Middle frontal gyrus (tissue), 1 donor: ENCODE data around the gene DSE.
"Not testable (repeated sequence)": the region's sequence is repeated elsewhere in the genome, so short reads cannot be mapped to it uniquely, and the experiment has no call there.

Experiments
- DNase-seq: peaks from one replicate; pipeline ENCODE4 v3.0.0-alpha.2; 2015; ENCODE audit warnings: low spot score; ENCODE audit errors: extremely low spot score

DSE gene

DNA sequence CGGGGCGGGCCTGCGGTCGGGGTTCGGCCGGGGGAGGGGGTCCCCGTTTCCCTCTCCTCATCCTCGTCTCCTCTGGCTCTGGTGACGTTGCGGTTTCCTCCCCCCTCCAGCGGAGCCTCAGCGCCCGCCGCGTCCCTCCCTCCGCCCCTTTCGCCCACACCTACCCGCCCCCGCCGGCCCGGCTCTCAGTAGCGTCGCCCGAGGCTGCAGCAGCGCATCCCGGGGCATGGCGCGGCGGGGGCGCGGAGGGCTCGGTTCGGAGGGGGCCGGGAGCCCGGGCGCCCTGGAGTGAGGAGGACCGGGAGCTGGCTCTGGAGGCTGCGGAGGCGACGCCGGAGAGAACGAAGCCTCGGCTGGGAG, at the start of gene DSE:
TSS of gene DSE (plus strand) at position 188 of the 360 bp plus-strand sequence. CDS start 28,304 bp downstream, outside the sequence.
- DNase-seq, result no peak

GRCh38 chr6:116321933-116322332, 48.8 kb upstream of the DSE start:
- DNase-seq, result not testable (repeated sequence)

DNA sequence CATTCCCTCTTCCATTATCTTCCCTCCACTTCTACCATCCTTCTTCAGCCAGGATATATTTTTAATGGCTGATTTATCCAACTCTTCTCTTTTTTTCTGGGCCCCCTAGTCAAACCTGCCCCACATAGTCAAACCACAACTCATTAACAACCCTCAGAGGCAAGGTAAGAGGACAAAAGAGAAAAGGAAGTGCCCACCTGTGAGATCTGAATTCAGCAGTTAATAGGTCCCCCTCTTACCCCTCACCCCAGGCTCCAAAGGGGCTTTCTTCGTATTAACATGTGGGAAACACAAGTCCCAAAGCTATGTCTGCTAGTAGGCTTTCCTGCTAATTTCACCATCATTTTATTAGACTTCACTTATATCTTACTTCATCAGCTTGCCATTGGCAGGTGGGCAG, 46.9 kb upstream of the DSE start:
- no peak for DNase-seq

DNA sequence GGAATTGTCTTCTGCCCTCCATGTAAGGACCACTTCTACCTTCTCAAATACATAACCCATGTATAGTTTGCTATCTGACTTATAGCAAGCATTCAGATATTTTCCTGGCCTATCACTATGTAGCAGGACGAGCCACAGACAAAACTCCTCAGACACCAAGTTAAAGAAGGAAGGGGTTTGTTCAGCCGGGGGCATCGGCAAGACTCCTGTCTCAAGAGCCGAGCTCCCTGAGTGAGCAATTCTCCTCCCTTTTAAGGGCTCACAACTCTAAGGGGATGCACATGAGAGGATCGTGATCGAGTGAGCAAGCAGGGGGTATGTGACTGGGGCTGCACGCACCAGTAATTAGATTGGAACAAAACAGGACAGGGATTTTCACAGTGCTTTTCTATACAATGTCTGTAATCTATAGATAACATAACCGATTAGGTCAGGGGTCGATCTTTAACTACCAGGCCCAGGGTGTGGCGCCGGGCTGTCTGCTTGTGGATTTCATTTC, 45.1 kb upstream of the DSE start:
- not testable (repeated sequence) for DNase-seq

DNA sequence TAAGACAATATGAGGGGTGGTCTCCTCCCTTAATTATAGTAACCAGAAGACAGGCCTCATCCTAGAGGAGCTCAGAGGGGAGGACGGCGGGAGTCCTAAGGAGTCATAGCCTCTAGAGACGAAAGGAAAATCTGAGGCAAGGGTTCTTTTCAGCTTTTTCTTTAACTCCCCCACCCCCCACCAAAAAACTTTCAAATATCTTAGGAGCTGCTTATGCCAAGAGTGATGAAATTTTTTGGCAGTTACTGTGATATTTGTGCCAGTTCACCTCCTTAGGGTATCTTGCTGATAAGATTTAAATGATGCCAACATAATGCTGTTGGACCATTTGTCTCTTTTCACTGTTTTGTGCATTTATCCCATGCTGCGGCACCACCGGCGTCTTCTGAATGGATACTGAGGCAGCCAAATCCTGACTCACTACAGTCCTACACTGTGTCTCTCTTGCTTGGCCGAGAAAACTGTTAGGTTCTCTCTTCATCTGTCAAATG, 44.5 kb upstream of the DSE start:
- DNase-seq, result no peak

GRCh38 chr6:116326996-116327395, 43.8 kb upstream of the DSE start:
- DNase-seq, result no peak

DNA sequence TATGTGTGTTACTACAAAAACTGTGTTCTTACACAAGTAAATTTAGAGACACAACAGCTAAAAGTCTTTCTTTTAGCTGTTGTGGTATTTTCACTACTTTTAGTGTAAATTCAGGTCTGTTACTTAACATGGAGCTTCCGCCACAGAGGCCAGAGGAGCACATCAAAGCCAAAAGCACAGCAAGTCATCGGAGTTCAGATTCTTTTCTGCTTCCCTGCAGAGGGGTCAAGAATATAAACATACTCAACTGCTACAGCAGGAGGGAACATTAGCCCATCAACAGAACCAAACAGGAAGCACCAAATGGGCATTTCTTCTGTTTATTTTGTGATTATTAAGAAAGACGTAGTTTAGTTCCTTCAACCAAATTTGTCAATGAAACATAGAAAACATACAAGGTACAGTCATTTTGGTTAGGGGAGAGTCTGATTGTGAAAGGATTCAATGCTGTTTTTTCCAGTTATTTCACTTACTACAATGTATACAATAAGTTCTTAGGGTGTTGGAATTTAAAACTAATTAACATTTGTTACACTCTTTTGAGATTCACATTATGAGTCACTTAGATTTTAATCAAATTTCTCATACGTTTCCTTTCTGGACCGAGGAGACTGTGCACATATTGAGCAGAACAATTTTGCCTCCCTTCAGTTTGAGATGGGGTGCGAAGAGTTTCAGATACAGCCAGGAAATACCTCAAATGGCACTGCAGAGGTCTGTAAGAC, 42.8 kb upstream of the DSE start:
- no peak for DNase-seq

DNA sequence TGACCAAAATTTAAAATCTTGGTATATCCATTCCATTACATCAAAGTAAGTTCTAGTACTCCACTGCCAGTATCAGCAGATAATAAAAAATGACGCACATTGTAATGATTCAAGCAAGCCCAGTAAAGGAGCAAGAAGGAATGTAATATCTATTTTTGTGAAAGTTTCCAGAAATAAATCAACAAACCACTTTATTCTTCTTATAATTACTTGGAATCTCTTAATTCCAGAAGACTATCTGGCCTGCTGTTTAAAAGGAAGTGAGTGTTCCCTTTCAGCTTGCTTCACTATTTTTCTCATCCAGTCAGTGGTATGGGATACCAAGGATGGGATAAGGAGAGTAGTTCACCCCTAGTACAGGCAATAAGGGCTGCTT, 42.2 kb upstream of the DSE start:
- DNase-seq, result no peak

- DNase-seq, result no peak
Measured at GRCh38 chr6:116329156-116329555, 41.6 kb upstream of the DSE start.

DNA sequence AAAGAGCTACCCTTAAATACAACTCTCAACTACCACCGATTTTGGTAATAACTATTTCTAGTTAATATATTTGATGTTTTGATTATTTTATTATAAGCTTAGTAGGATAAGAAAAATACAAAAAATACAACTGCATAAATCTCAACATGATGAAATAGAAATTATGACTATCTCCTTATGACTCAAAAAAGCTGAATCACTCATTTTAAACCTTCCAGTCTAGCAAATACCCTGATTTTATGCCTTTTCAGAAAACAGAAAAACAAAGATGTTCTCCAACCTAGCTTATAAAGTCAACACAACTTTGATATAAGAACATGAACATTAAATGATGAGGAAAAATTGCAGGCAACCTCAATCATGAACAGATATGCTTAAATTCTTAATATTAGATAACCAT, 40.2 kb upstream of the DSE start:
- no peak for DNase-seq

GRCh38 chr6:116332096-116332495, 38.7 kb upstream of the DSE start:
- DNase-seq, result no peak

- not testable (repeated sequence) for DNase-seq
Measured at GRCh38 chr6:116334638-116335409, 35.9 kb upstream of the DSE start.

- DNase-seq, result no peak
Measured at GRCh38 chr6:116335612-116336215, 35.0 kb upstream of the DSE start.

DNA sequence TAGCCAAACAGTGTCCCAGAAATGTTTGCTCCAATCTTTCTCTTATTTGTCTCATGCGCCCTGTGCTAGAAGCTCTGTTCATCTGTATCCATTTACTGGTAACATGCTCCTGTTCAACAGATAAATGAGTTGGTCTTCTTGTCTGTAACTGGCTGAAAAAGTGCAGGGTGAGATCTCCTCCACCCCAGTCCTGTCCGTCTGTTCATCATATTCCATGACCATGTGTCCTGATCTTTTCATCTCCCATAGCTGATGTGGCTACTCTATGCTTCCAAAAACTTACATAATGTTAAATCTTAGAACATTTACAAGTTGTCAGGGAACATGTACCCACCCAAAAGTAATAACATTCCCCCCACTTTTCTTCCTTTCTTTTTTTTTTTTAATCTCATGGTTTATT, 31.8 kb upstream of the DSE start:
- no peak for DNase-seq

DNA sequence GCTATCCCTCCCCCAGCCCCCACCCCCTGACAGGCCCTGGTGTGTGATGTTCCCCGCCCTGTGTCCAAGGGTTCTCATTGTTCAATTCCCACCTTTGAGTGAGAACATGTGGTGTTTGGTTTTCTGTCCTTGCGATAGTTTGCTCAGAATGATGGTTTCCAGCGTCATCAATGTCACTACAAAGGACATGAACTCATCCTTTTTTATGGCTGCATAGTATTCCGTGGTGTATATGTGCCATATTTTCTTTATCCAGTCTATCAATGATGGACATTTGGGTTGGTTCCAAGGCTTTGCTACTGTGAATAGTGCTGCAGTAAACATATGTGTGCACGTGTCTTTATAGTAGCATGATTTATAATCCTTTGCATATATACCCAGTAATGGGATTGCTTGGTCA, 30.1 kb upstream of the DSE start:
- DNase-seq, result not testable (repeated sequence)

DNA sequence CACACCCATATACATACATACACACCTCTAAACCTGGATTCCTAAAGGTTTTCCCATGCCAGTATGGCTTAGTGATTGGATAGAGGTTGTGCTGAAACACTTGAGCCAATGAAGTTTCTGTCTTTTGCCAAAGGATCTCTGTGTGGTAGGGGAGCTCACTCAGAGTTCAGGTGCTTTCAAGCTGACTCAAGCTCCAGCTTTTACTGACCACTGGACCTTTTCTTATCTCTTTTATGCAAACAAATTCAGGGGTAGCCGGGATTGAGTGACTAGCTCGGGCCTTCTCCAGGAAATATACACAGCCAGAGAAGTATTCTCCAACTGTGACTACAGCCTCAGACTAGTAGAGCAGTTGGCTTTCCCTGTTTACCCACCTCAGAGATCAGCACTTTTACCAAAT, 21.5 kb upstream of the DSE start:
- DNase-seq, result no peak

GRCh38 chr6:116351101-116351500, 19.6 kb upstream of the DSE start:
- DNase-seq, result no peak

GRCh38 chr6:116352515-116353471, 18.0 kb upstream of the DSE start:
- no peak for DNase-seq

DNA sequence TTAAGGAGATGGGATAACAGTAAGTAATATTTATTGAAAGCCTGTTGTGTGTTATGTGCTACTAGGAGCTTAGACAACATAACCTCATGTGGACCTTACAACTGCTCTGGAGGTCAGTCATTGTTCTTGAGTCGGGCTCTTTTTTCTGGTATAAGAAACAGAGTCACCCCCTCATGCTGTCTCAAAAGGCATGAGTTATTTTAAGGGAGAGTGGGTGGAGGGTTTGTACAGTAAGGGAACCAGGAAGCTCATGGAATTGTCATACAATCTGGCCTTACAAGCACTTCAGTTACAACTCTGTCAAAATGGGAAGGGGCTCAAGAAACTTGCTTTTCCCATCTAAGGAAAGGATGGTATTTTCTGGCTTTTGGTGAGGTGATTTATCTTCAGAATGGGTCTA, 16.5 kb upstream of the DSE start:
- no peak for DNase-seq

- no peak for DNase-seq
Measured at GRCh38 chr6:116355796-116356195, 15.0 kb upstream of the DSE start.

- no peak for DNase-seq
Measured at GRCh38 chr6:116359131-116359530, 11.6 kb upstream of the DSE start.
